Stimulated activated CD8-positive, alpha-beta memory T cell treated with anti-CD3 and anti-CD28 coated beads, Interleukin-2, amount 100 ng/mL, for 48 hours (primary cell): Measurements from ENCODE around the gene THOC5.
"Not testable (repeated sequence)": the region's sequence is repeated elsewhere in the genome, so short reads cannot be mapped to it uniquely, and the experiment has no call there.

ENCODE experiments used
- DNase-seq, 2 donors: peaks; one replicate each; pipeline ENCODE4 v3.0.0-alpha.2; 2020; ENCODE audit warnings: low read depth in 2 of 2

Gene THOC5

GRCh38 chr22:29553351-29554224, at the start of gene THOC5:
Gene THOC5 (minus strand): TSS chr22:29553757. CDS start chr22:29549147, 4,610 bp downstream.
- peak; percentile 79 to 85 for DNase-seq

GRCh38 chr22:29598684-29599020, 45.1 kb upstream of the THOC5 start:
- no peak for DNase-seq

GRCh38 chr22:29597871-29598683, 44.5 kb upstream of the THOC5 start:
- DNase-seq: not testable (repeated sequence)

- no peak for DNase-seq
Measured at GRCh38 chr22:29596408-29596807, 42.9 kb upstream of the THOC5 start.

GRCh38 chr22:29594447-29594846, 40.9 kb upstream of the THOC5 start:
- DNase-seq: not testable (repeated sequence)

GRCh38 chr22:29593923-29594322, 40.4 kb upstream of the THOC5 start:
- DNase-seq: no peak

GRCh38 chr22:29587938-29588699, 34.6 kb upstream of the THOC5 start:
- no peak for DNase-seq

GRCh38 chr22:29586193-29586705, 32.7 kb upstream of the THOC5 start:
- not testable (repeated sequence) for DNase-seq

GRCh38 chr22:29584975-29585374, 31.4 kb upstream of the THOC5 start:
- no peak for DNase-seq

GRCh38 chr22:29581799-29582198, 28.2 kb upstream of the THOC5 start:
- DNase-seq: no peak

GRCh38 chr22:29580200-29580810, 26.7 kb upstream of the THOC5 start:
- DNase-seq: no peak

- no peak for DNase-seq
Measured at GRCh38 chr22:29578462-29579200, 25.1 kb upstream of the THOC5 start.

- no peak for DNase-seq
Measured at GRCh38 chr22:29574762-29575450, 21.3 kb upstream of the THOC5 start.

GRCh38 chr22:29570912-29571549, 17.5 kb upstream of the THOC5 start:
- DNase-seq: no peak

GRCh38 chr22:29570456-29570855, 16.9 kb upstream of the THOC5 start:
- DNase-seq: no peak

GRCh38 chr22:29569011-29569678, 15.6 kb upstream of the THOC5 start:
- no peak for DNase-seq

- no peak for DNase-seq
Measured at GRCh38 chr22:29567338-29567737, 13.8 kb upstream of the THOC5 start.

- DNase-seq: not testable (repeated sequence)
Measured at GRCh38 chr22:29566513-29566912, 13.0 kb upstream of the THOC5 start.
